HepG2 (cell line): ENCODE results near the gene ZMIZ2. TPM values are rescaled to one million over a fixed set of nuclear protein-coding genes. Genes with fewer than 3 reads are reported as not detected.

Source experiments
- CEBPB ChIP-seq: IDR thresholded peaks from 2 replicates; pipeline ENCODE4 v1.6.1; 2011; ENCODE audit warnings: low read depth, low read length, improper control_type of control experiment, borderline replicate concordance
- ETV5 ChIP-seq: IDR thresholded peaks from 2 replicates; pipeline ENCODE4 v1.6.1; 2018; ENCODE audit warnings: missing biosample characterization, missing genetic modification reagents, inconsistent platforms, borderline replicate concordance
- FOXC1 ChIP-seq: sonication (generic); formaldehyde crosslinking; IDR thresholded peaks from 2 replicates; pipeline ENCODE4 v1.8.0; 2022; ENCODE audit warnings: mild to moderate bottlenecking, missing genetic modification reagents, borderline replicate concordance
- HNF4G ChIP-seq, 2 experiments: sonication (generic) in 1 of 2; formaldehyde crosslinking in 1 of 2; IDR thresholded peaks; 2 replicates each; pipeline versions ENCODE4 v1.4.0 to v1.6.1; 2011 to 2020; ENCODE audit warnings: borderline replicate concordance in 2 of 2, low read depth in 2 of 2, mild to moderate bottlenecking in 2 of 2, low read length in 1 of 2, missing genetic modification reagents in 1 of 2, moderate library complexity in 1 of 2
- HOXA3 ChIP-seq: sonication (generic); formaldehyde crosslinking; IDR thresholded peaks from 2 replicates; pipeline ENCODE4 v1.5.0; 2020; ENCODE audit warnings: missing genetic modification reagents
- IRX3 ChIP-seq: sonication (generic); formaldehyde crosslinking; IDR thresholded peaks from 2 replicates; pipeline ENCODE4 v1.8.1; 2023; ENCODE audit warnings: mild to moderate bottlenecking, low read depth, missing genetic modification reagents, borderline replicate concordance
- NFATC3 ChIP-seq: sonication (generic); formaldehyde crosslinking; IDR thresholded peaks from 2 replicates; pipeline ENCODE4 v1.5.1; 2020; ENCODE audit warnings: mild to moderate bottlenecking, missing genetic modification reagents
- NKX3-1 ChIP-seq: sonication (generic); formaldehyde crosslinking; IDR thresholded peaks from 2 replicates; pipeline ENCODE4 v1.5.0; 2020; ENCODE audit warnings: missing genetic modification reagents
- NR1H2 ChIP-seq: sonication (generic); formaldehyde crosslinking; IDR thresholded peaks from 2 replicates; pipeline ENCODE4 v1.8.1; 2022; ENCODE audit warnings: low read depth, missing genetic modification reagents, borderline replicate concordance
- PHF21A ChIP-seq: sonication (generic); formaldehyde crosslinking; IDR thresholded peaks from 2 replicates; pipeline ENCODE4 v1.5.0; 2020; ENCODE audit warnings: mild to moderate bottlenecking, missing genetic modification reagents
- ZBTB39 ChIP-seq: sonication (generic); formaldehyde crosslinking; IDR thresholded peaks from 2 replicates; pipeline ENCODE4 v1.5.0; 2020; ENCODE audit warnings: missing genetic modification reagents
- ZFP37 ChIP-seq: sonication (generic); formaldehyde crosslinking; IDR thresholded peaks from 2 replicates; pipeline ENCODE4 v1.4.0; 2020; ENCODE audit warnings: missing genetic modification reagents, borderline replicate concordance
- ZNF235 ChIP-seq: sonication (generic); formaldehyde crosslinking; IDR thresholded peaks from 2 replicates; pipeline ENCODE4 v1.8.1; 2023; ENCODE audit warnings: mild to moderate bottlenecking, missing genetic modification reagents, borderline replicate concordance
- ZNF333 ChIP-seq: sonication (generic); formaldehyde crosslinking; IDR thresholded peaks from 2 replicates; pipeline ENCODE4 v1.4.0; 2020; ENCODE audit warnings: mild to moderate bottlenecking, missing genetic modification reagents, borderline replicate concordance
- ZNF503 ChIP-seq: sonication (generic); formaldehyde crosslinking; IDR thresholded peaks from 2 replicates; pipeline ENCODE4 v1.4.0; 2020; ENCODE audit warnings: missing genetic modification reagents
- ZNF547 ChIP-seq: sonication (generic); formaldehyde crosslinking; IDR thresholded peaks from 2 replicates; pipeline ENCODE4 v1.5.1; 2020; ENCODE audit warnings: mild to moderate bottlenecking, missing genetic modification reagents
- ZNF562 ChIP-seq: sonication (generic); formaldehyde crosslinking; IDR thresholded peaks from 2 replicates; pipeline ENCODE4 v1.8.0; 2022; ENCODE audit warnings: missing genetic modification reagents, borderline replicate concordance
- ZNF674 ChIP-seq: sonication (generic); formaldehyde crosslinking; IDR thresholded peaks from 2 replicates; pipeline ENCODE4 v1.5.0; 2020; ENCODE audit warnings: low read depth, mild to moderate bottlenecking, missing genetic modification reagents
- ZNF749 ChIP-seq: sonication (generic); formaldehyde crosslinking; IDR thresholded peaks from 2 replicates; pipeline ENCODE4 v1.8.0; 2022; ENCODE audit warnings: mild to moderate bottlenecking, missing genetic modification reagents, moderate library complexity, borderline replicate concordance
- ZNF790 ChIP-seq: sonication (generic); formaldehyde crosslinking; IDR thresholded peaks from 2 replicates; pipeline ENCODE4 v1.8.0; 2022; ENCODE audit warnings: missing genetic modification reagents, mild to moderate bottlenecking, borderline replicate concordance
- ZSCAN20 ChIP-seq: sonication (generic); formaldehyde crosslinking; IDR thresholded peaks from 2 replicates; pipeline ENCODE4 v1.4.0; 2020; ENCODE audit warnings: missing genetic modification reagents, mild to moderate bottlenecking, borderline replicate concordance
- polyA plus RNA-seq, 8 experiments: library from polyadenylated mRNA; depleted of rRNA in 3 of 8; stranded (reverse) in 7 of 8; unstranded in 1 of 8; fragments of >200 nt; fragmentation: Illumina TruSeq in 4 of 8; extraction: Trizol in 4 of 8; gene quantifications; 2 replicates each; pipeline versions ENCODE4 v1.2.1 to v1.2.3, GENCODE V29; 2011 to 2016; ENCODE audit warnings: low read depth in 4 of 8, missing spikeins in 1 of 8, mixed read lengths in 1 of 8; ENCODE audit not compliant: insufficient read depth in 1 of 8
- total RNA-seq, 5 experiments: library from RNA; depleted of rRNA; stranded (reverse); fragments of >200 nt; fragmentation: Illumina TruSeq; extraction: Trizol; gene quantifications; 2 replicates each; pipeline ENCODE4 v1.2.3, GENCODE V29; 2016; ENCODE audit warnings: low read depth in 1 of 5
- TF ChIP-seq, protein P1 (sequence below): sonication (generic); formaldehyde crosslinking; IDR thresholded peaks from 2 replicates; pipeline ENCODE4 v1.5.1; 2020; ENCODE audit warnings: mild to moderate bottlenecking, missing genetic modification reagents, moderate library complexity

Gene ZMIZ2
- total and polyA plus RNA-seq, 2 of the 13 experiments (the other 11 are each of a cell fraction or from before 2014, with no cell fraction given): 4.9 to 7.9 TPM

GRCh38 chr7:44796504-44797328 lies 48.1 kb downstream of the ZMIZ2 start, which contains the start of gene PPIA (continued):
- TF ChIP-seq ZNF749 (peak; percentile 84; the same call in 1 of the 2 replicates), ZNF503 (peak; percentile 63; the same call in 1 of the 2 replicates), ZBTB39 (CRISPR knock-in tag) (peak; percentile 59; the same call in 1 of the 2 replicates), ZNF547 (CRISPR knock-in tag) (peak; percentile 92), ZNF674 (CRISPR knock-in tag) (0 out of 2 replicates have a peak, but pooled peaks have one; percentile 50), ZNF333 (CRISPR knock-in tag) (0 out of 2 replicates have a peak, but pooled peaks have one; percentile 58), NR1H2 (CRISPR knock-in tag) (0 out of 2 replicates have a peak, but pooled peaks have one; percentile 56), IRX3 (CRISPR knock-in tag) (peak; percentile 89), NFATC3 (CRISPR knock-in tag) (no peak; the same call in 1 of the 2 replicates), ZNF235 (0 out of 2 replicates have a peak, but pooled peaks have one; percentile 42), ZSCAN20 (CRISPR knock-in tag) (peak; percentile 85; the same call in 1 of the 2 replicates), FOXC1 (CRISPR knock-in tag) (peak; percentile 64; the same call in 1 of the 2 replicates), HOXA3 (CRISPR knock-in tag) (peak; percentile 30), NKX3-1 (CRISPR knock-in tag) (peak; percentile 93), ZNF790 (CRISPR knock-in tag) (0 out of 2 replicates have a peak, but pooled peaks have one; percentile 20), ETV5 (CRISPR knock-in tag) (no peak), ZFP37 (CRISPR knock-in tag) (peak; percentile 69; the same call in 1 of the 2 replicates), HNF4G (IDR thresholded peaks at IDR 0.05; ENCODE audit: borderline replicate concordance, low read depth, low read length) (peak; percentile 42; the same call in 1 of the 2 replicates), HNF4G (CRISPR knock-in tag; IDR thresholded peaks at IDR 0.05; ENCODE audit: borderline replicate concordance, low read depth) (0 out of 2 replicates have a peak, but pooled peaks have one; percentile 38), PHF21A (CRISPR knock-in tag) (0 out of 2 replicates have a peak, but pooled peaks have one; percentile 6), CEBPB (no peak), ZNF562 (CRISPR knock-in tag) (0 out of 2 replicates have a peak, but pooled peaks have one; percentile 45)
- TF ChIP-seq, protein P1, sequence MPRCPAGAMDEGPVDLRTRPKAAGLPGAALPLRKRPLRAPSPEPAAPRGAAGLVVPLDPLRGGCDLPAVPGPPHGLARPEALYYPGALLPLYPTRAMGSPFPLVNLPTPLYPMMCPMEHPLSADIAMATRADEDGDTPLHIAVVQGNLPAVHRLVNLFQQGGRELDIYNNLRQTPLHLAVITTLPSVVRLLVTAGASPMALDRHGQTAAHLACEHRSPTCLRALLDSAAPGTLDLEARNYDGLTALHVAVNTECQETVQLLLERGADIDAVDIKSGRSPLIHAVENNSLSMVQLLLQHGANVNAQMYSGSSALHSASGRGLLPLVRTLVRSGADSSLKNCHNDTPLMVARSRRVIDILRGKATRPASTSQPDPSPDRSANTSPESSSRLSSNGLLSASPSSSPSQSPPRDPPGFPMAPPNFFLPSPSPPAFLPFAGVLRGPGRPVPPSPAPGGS (CRISPR knock-in tag): peak; percentile 76; the same call in 1 of the 2 replicates
